HCT116 (cell line): ENCODE data around the gene SPRN.
"Not testable (repeated sequence)": the region's sequence is repeated elsewhere in the genome, so short reads cannot be mapped to it uniquely, and the experiment has no call there.

Experiments used
- ATF3 ChIP-seq: IDR thresholded peaks from 2 replicates; pipeline ENCODE4 v1.6.1; 2012
- CEBPB ChIP-seq: IDR thresholded peaks from 2 replicates; pipeline ENCODE4 v1.6.1; 2012; ENCODE audit warnings: low read depth
- CTCF ChIP-seq, 3 experiments: fragments of 200-600 bp in 1 of 3; sonication (generic) in 1 of 3; IDR thresholded peaks in 2 of 3; conservative IDR thresholded peaks in 1 of 3; 2 replicates each; pipeline ENCODE4 v1.5.1; 2012 to 2017; ENCODE audit warnings: low read depth in 2 of 3, low read length in 2 of 3, antibody characterized with exemption in 1 of 3, borderline replicate concordance in 1 of 3, control low read depth in 1 of 3, mild to moderate bottlenecking in 1 of 3, mixed read lengths in 1 of 3, mixed run types in 1 of 3, moderate library complexity in 1 of 3; ENCODE audit not compliant: insufficient read depth in 1 of 3
- EZH2 ChIP-seq: fragments of 200-600 bp; sonication (generic); IDR thresholded peaks from 2 replicates; pipeline ENCODE4 v1.6.1; 2017; ENCODE audit warnings: antibody characterized with exemption, mixed run types
- MAX ChIP-seq: IDR thresholded peaks from 2 replicates; pipeline ENCODE4 v1.6.1; 2012
- POLR2A ChIP-seq: IDR thresholded peaks from 2 replicates; pipeline ENCODE4 v1.7.0; 2011; ENCODE audit warnings: borderline replicate concordance; ENCODE audit not compliant: insufficient read depth, insufficient read length; ENCODE audit errors: extremely low read depth
- POLR2AphosphoS5 ChIP-seq: IDR thresholded peaks from 2 replicates; pipeline ENCODE4 v1.6.1; 2011; ENCODE audit warnings: mild to moderate bottlenecking, low read depth, low read length, moderate library complexity
- RAD21 ChIP-seq: IDR thresholded peaks from 2 replicates; pipeline ENCODE4 v1.6.1; 2012; ENCODE audit warnings: low read depth, mild to moderate bottlenecking
- REST ChIP-seq: IDR thresholded peaks from 2 replicates; pipeline ENCODE4 v1.6.1; 2012; ENCODE audit warnings: low read depth
- SP1 ChIP-seq: IDR thresholded peaks from 2 replicates; pipeline ENCODE4 v1.6.1; 2012; ENCODE audit warnings: low read depth
- SRF ChIP-seq: IDR thresholded peaks from 2 replicates; pipeline ENCODE4 v1.6.1; 2012; ENCODE audit warnings: low read depth

- TF ChIP-seq POLR2AphosphoS5; CTCF (IDR thresholded peaks at IDR 0.05 in 2 of 3, conservative IDR thresholded peaks at IDR 0.05 in 1 of 3; ENCODE audit: borderline replicate concordance in 1 of 3, insufficient read depth in 1 of 3, low read depth in 2 of 3, low read length in 2 of 3); ATF3; SP1; CEBPB; MAX; POLR2A; RAD21; REST; SRF; EZH2: not testable (repeated sequence)
Measured at GRCh38 chr10:133376183-133376582, 48.2 kb downstream of the SPRN start.
